A673 (cell line): ENCODE results near the gene PDE4DIP.
"Not testable (repeated sequence)": the region's sequence is repeated elsewhere in the genome, so short reads cannot be mapped to it uniquely, and the experiment has no call there.

ENCODE experiments used
- EZH2 ChIP-seq: fragments of 200-600 bp; sonication (generic); IDR thresholded peaks from 2 replicates; pipeline ENCODE4 v1.6.1; 2017; ENCODE audit warnings: borderline replicate concordance, low read depth, mild to moderate bottlenecking, mixed read lengths, antibody characterized with exemption, low read length; ENCODE audit not compliant: poor library complexity, severe bottlenecking
- TF ChIP-seq, protein P1 (sequence below): fragments of 300-800, 200-600 bp; sonication (generic); conservative IDR thresholded peaks from 2 replicates; pipeline ENCODE4 v1.5.1; 2017; ENCODE audit warnings: low read depth, mild to moderate bottlenecking, antibody characterized with exemption, low read length, moderate library complexity, mixed read lengths

GRCh38 chr1:149015522-149015921, 171.3 kb downstream of the PDE4DIP start:
- TF ChIP-seq, protein P1, sequence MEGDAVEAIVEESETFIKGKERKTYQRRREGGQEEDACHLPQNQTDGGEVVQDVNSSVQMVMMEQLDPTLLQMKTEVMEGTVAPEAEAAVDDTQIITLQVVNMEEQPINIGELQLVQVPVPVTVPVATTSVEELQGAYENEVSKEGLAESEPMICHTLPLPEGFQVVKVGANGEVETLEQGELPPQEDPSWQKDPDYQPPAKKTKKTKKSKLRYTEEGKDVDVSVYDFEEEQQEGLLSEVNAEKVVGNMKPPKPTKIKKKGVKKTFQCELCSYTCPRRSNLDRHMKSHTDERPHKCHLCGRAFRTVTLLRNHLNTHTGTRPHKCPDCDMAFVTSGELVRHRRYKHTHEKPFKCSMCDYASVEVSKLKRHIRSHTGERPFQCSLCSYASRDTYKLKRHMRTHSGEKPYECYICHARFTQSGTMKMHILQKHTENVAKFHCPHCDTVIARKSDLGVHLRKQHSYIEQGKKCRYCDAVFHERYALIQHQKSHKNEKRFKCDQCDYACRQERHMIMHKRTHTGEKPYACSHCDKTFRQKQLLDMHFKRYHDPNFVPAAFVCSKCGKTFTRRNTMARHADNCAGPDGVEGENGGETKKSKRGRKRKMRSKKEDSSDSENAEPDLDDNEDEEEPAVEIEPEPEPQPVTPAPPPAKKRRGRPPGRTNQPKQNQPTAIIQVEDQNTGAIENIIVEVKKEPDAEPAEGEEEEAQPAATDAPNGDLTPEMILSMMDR = not testable (repeated sequence)
- not testable (repeated sequence) for TF ChIP-seq EZH2
